Cortex of kidney (tissue), 1 donor: ENCODE results near the gene NACC2.

Experiments
- DNase-seq: peaks from one replicate; lab custom pipeline; 2025; lab: John Stamatoyannopoulos, UW

Gene NACC2, protein sequence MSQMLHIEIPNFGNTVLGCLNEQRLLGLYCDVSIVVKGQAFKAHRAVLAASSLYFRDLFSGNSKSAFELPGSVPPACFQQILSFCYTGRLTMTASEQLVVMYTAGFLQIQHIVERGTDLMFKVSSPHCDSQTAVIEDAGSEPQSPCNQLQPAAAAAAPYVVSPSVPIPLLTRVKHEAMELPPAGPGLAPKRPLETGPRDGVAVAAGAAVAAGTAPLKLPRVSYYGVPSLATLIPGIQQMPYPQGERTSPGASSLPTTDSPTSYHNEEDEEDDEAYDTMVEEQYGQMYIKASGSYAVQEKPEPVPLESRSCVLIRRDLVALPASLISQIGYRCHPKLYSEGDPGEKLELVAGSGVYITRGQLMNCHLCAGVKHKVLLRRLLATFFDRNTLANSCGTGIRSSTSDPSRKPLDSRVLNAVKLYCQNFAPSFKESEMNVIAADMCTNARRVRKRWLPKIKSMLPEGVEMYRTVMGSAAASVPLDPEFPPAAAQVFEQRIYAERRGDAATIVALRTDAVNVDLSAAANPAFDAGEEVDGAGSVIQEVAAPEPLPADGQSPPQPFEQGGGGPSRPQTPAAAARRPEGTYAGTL

DNA sequence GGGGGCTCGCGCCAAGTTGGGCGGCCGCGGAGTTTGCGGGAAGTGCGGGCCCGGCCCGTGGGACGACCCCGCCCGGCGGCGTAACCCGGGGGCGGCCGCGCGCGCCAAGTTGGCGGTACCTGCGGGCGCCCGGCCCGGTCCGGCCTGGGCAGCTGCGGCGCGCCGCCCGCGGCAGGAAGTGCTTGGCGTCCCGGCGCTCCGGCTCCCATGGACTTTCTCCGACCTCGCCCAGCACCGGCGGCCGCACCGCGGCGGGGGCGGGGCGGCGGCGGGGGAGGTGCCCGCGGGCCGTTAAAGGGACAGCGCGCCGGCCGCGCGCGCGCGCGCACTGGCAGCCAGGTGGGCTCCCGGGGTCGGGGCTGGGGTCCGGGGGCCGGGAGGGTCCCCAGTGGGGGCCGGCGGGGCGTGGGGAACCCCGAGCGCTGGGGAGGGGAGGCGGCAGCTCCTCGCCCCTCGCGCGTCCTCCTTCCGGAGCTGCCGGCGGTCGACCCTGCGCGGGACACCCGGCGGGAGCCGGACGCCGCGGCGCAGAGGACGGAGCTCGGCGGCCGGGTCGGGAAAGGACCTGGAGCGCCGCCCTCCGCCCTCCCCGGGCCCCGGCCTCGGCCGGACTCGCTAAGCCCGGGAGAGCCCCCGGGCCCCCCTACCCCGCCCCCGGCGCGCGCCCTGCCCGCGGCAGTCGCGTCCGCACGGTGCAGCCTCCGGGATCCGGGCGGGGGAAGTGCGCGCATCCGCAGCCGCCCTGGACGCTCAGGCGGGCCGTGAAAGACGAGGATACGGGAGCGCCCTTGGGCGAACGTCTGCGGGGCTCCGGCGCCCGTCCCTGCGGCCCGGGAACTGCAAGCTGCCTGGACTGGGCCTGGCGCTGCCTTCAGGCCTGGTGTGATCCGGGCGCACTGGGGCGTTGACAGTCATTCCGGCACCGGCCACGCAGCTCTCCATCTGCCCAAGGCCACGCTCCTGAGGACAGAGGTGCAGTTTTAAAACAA lies at the start of gene NACC2:
Gene NACC2, minus strand, starts transcription at position 220 of the 989 bp plus-strand sequence. CDS start 44,768 bp downstream, outside the sequence.
- no peak for DNase-seq

DNA sequence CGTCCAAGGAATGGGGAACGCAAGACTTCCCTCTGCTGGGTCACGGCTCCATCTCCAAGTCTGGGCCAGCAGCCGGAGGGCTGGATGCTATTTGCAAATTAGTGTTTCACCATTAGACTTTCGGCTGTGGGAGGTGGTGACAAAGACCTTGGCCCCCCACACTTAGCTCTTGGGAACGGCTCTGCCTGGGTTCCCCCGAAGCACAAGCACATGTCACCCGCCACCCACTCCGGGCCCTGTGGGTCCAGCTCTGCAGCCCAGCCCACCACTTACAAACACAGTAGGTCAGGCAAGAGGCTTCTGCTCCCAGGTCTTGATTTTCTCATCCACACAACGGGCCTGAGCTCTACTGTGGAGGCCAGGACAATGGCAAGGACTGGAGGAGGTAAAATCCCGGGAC lies 49.4 kb upstream of the NACC2 start:
- no peak for DNase-seq

DNA sequence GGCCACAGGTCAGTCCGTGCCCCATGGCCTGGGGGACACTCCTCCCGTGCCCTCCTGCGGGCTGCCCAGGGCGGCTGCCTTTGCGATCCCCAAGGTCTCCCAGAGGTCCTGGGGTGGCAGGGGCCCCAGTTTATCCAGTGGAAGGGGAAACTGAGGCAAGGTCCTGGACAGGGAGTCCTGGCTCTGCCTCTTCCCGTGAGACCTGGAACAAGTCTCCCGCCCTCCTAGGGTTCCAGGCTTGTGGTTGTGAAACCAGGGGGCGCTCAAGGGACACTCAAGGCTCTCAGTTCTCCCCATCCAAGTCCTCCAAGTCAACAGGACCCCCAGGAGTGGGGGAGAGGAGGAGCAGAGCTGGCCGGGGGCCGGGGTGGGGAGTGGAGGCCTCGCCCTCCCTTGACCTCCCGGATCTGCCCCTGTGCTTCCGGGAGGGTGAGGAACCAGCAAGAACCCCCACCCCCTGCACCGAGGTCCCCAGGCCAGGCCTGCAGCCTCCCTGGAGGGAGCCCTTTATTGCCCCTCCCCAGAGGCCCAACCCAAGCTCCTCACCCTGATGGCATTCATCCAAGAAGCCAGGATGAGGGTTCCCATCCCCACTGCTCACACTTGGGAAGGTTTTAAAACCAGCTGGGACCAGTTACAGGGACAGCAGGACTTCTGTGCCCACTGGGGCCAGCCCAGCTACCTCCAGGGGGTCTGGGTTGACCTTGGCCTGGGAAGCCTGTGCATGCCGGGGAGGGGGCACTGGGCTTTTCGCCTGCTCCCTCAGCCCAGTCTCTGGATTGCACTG lies 48.3 kb upstream of the NACC2 start:
- DNase-seq: no peak

DNA sequence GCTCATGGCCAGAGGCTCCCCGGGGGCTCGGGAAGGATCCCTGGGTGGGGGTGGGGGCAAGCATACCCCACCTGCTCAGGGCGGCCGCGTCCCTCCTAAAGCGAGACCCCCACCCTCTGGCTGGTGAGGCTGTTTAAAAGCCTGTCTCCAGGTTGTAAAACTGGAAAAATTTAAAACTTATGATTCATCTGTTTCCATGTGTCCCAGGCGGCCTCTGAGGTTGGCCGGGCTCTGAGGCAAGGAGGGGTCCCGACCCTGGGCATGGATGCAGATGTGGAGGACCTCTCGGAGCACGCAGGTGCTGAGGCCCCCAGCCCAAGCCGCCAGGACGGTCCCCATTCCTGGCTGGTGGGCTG lies 47.7 kb upstream of the NACC2 start:
- no peak for DNase-seq

DNA sequence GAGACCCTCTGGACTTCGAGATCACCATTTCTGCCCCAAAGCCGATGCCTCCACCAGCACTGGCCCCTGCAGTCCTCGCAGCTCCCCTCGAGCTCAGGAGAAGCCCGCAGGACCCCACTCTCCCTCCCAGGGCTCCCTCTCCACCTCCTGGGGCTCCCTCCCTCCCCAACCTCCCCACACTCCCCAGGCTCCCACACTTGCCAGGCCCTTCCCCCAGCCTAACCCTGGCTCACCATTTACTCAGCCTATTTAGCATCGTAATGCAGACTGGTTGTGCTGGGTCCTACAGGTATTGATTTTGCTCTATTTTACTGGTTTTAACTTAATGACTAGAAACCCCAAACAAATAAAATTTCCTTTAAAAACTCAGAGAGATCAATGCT lies 47.3 kb upstream of the NACC2 start:
- DNase-seq: no peak

DNA sequence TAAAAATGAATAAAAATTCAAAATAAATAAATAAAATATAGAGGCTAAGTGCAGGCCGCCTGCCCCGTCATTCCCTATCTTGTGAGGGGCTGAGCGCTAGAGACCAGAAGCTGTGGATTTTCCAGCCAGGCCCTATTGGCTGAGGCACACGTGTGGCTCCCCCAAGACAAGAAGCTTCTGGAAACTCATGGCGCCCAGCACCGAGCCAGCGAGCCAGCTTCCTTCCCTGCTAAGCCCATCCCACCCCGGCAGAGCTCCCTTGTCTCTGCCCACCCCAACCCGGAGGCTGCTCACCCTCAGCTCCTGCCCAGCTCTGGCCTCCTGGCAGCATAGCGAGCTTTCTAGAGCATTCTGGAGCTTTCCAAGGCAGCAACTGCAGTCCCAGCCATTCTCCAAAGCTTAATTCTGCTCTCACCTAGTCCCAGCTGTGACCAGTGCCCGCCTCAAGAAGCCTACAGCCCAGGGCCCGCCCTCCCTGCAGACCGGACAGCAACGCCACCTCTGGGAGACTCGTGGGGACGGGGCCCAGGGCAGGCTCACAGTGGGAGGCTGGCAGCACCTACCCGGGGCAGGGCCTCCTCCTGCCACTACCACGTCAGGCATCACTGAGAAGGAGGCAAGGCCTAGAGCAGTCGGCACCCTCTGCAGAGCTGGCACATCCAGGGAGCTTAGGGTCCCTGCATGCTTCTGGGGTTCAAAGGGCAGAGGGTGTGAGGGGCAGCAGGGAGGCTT lies 46.8 kb upstream of the NACC2 start:
- DNase-seq: no peak

DNA sequence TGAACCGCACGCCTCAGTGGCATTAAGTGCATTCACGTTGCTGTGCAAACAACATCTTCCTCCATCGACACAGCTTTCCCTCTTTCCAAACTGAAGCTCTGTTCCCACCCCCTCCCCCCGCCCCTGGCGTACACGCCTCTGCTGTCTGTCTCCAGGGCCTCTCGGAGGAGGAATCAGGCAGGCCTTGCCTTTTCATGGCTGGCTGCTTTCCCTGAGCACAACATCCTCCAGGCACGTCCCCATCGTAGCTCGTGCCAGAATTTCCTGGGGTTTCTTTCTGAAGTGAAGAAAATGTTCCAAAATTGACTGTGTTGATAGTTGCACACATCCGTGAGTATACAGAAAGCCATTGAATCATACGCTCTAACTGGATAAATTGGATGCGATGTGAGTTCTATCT lies 45.9 kb upstream of the NACC2 start:
- no peak for DNase-seq

DNA sequence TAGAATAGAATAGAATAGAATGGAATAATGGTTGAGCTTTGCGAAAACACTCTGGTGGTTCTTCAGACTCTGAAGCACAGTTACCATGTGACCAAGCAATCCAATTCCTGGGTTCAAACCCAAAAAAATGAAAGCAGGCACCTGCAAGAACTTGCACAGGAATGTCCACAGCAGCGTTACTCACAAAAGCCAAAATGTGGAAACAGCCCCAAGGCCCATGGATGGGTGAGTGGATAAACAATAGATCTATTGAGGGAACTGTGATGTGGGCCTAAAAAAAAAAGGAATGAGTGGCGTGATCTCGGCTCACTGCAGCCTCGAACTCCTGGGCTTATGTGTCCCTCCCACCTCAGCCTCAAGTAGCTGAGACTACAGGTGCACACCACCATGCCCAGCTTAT lies 45.0 kb upstream of the NACC2 start:
- DNase-seq: no peak

DNA sequence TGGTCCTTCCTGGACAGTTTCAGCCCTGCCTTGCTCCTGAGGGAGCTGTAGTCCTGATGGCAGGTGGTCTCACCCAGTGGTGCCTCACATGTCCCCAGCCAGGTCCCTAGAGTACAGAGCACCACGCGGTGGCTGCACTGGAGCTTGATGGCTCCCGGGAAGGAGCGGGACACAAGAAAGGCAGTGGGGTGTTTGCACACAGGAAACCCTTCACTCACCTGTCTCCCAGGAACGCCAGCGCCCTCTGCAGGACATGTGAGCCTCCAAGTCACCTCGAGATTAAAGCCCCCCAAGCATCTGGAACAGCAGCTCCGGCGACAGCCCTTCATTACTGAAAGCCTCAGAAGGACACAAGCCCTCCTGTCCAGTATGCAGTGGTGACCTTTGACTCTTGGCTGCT lies 43.5 kb upstream of the NACC2 start:
- DNase-seq: no peak

DNA sequence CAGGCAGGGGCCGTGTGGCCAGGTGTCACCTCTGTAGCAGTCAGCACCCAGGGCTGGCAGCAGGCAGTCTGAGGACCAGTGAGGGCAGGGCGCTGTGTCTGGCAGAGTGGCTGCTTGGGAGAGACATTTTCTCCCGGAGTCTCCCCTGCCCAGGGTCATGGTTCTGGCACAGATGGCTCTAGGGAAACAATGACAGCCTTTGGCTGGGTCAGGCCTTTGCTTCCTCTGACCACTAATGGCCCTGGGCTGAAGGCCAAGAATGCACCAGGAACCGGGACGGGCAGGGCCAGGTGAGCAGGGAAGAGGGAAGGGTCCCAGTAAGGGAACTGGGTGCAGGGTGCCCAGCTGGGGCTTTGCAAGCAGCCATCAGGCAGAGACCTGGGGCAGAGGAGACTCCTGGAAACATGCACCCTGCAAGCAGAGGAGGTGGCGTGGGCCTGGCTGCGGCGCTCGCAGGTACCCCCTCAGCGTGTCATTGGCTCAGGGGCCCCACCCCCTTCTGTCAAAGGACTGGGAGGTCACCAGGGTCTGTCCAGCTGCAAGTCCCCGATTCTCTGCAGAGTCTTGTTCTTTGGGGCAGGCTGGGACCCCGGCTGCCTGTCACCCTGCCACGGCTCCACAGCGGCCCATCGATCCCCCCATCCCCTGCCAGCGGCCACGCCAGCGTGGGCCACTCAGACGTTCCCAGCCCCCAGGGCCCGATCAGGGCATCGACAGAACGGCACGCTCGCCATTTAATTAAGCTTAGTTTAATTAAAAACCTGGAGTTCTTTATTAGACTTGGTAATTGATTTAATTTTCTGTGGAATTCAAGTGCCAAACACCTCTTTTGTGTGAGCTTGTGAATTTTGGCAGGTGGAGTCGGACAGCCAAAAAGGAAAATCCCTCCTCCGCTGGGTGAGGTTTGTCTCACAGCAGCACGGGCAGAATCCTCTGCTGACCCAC lies 42.5 kb upstream of the NACC2 start:
- DNase-seq: no peak

DNA sequence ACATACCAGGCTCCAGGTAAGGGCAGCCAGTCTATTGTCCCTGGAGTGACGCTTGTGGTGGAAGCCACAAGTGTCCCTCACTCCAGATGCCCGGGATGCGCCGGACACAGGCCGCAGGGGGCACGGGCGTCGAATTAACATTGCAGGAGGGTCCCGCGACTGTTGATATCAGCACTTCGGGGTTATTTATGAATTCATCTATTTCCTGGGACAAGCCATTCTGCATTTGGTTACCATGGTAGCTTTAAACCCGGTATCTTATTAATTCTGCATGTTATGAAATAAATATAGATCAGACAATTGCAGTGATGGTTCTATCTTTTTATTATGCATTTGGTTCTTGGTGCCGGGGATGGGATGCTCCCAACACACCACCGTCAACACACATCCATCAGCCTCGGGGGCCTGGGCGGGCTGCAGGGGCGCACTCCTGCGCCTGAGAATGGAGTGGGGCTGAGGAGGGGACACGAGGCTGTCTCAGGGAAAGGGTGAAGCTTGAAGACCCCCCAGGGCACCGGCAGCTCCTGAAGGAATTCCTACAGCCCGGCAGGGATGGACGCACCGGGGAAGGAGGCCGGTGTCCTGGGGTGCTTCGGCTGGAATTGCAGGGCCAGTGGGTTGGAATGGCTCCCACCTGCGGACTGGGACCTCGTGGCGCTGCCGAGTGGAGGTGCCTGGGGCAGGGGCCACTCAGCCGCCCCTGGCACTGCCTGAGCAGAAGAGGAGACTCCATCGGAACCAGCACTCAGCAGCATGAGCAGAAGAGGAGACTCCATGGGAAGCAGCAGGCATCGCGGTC lies 41.2 kb upstream of the NACC2 start:
- DNase-seq: no peak

DNA sequence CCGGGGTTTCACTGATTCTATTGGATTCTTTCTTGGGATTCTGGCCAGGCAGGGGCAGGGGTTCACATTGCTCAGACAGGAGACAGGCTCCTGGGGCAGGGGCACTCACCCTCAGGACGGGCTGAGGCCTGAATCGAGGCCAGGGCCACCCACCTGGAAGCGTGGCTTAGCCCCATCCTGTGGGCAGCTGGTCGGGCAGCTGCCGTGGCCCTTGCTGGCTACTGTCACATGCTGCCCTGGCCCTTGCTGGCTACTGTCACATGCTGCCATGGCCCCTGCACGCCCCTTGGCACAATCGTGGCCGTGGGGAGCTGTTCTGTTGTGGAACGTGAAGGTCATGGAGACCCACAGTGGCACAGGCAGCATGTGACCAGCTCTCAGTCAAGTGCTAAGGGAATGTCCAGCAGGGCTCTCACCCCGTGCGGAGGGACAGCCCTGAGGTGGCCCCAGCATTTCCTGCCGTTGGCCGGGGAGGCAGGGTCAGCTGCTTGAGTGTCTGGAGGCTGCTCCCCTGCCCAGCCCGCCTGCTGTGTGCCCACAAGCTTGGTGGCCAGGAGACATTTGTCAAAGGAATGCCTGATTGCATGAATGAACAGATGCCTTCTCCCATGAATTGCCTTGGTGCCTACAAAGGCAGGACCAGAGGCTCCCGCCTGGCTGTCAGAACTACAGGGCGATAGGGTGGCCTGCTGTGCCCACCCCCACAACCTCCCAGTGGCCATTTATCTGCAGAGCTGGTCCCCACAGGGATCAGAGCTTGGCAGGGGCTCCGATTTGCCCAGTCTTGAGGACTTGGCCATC lies 40.4 kb upstream of the NACC2 start:
- DNase-seq: no peak

DNA sequence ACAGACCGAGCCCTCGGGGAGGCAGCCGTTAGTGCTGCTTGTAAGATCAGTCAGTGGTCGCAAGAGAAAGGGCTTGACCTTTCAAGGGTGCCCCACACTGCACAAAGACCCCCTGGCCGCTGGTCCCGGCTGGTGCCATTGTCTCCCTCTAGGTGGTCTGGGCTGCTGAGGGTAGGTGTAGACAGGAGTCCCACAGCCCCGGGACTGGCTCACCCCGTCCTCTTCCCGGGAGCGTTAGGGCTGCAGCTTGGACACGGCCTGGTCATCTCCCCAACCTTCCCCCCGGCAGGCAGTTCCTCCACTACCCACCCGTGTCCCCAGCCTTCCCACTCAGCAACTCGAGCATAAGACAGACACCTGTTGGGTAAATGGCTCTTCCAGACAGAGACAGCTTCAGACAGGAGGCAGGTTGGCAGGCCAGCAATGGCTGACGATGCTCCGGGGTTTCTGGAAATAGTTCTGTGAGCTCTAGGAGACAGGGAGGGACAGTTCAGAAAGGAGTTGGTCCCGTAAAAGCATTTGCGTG lies 38.9 kb upstream of the NACC2 start:
- DNase-seq: no peak

DNA sequence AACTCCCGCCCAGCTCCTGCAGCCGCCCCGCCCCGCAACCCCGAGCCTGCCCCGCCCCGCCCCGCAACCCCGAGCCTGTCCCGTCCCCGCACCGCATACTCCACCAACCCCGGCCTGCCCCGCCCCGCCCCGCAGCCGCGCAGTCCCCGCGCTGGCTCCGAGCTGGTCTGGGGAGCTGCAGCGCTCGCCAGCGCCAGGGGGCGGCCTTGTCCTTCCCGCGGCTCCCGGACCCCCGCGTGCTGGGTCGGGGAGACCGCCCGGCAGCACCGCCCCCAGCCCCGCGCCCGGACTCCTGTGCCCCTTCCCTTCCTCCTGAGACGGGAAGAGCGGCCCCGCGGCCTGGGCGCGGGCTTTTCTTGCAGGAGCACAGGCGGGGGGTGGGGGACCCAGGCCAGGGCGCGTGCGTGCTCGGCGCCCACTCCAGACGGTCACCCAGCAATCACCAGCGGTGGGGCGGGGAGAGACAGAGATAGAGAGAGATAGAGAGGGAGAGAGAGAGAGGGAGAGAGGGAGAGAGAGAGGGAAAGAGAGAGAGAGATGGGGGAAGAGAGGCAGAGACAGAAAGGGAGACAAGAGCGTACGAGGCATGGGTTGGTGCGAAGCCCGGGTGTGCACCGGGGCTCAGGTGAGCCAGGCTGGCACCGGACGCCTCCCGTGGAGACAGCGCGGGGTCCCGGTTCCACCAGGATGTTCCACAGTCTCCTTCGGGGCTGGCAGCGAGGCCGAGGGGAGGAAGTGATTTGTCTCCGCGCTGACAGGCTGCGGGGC lies 38.3 kb upstream of the NACC2 start:
- no peak for DNase-seq

DNA sequence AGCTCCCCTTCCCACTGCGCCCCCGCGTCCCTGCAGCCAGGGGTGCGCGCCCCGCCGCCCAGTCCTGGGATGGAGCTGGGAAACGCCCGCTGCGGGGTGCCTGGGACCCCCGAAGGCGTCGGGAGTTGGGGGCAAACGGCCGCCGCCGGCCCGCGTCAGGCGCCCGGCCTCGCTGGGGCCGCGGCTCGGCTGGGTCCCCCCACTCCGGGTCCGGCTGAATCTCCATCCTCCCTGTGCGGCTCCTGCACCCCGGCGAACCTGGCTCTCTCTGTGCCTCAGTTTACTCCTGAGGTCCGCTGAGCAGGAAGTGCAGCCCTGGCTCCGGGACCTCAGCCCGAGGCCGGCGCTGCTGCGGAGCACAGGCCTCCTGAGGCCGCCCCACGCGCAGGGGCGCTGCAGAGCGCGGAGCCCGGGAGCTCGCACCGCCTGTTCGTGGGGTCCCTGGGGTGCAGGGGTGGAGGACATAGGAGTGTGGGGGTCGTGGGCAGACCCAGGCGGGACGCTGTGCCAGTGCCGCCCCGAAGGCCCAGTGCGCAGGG lies 37.5 kb upstream of the NACC2 start:
- DNase-seq: no peak

DNA sequence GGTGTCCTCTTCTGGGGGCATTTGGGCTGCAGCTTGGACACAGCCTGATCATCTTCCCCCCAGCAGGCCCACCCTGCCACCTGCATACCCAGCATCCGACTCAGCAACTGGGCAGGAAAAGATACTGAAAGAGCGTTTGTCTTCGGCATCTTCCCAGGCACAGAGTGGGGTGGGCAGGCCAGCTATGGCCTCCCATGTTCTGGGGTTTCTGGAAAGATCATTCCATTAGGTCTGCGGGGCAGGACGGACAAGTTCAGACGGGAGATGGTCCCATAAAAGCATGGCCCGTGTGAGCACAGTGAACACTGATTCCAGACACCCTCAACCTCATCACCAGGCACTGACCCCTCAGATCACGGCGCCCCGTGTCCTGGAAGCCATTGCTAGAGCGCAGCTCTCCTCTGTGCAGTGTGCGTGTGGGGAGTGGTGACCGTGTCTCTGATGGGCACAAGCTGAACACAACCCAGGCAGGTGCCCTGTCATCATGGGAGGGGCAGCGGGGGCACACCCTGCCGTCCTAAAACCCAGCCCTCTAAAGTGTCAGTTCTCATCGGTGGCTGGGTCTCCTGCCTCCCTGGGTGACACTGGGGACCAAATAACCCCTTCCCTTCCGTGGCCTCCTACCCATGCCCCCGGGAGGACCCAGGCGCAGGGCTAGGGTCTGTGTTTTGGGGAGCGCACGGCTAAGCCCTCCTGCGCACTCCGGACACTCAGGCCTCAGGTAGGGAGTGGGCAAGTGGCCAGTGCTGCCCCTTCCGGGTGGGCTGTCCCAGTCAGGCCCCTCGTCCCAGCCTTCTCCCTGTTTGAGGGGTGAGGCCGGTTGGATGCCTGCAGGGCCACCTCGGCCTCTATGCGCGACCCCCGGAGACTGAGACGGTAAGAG lies 36.8 kb upstream of the NACC2 start:
- DNase-seq: no peak
